Left lobe of liver (tissue), 2 donors: ENCODE data around the gene LGI2. TPM values are rescaled to one million over a fixed set of nuclear protein-coding genes. Genes with fewer than 3 reads are reported as not detected.

Experiments used
- ATAC-seq: fragments of 200-7000 bp; cut with Tn5 transposase; one replicate; pipeline ENCODE4 v1.9.1; 2020; ENCODE audit warnings: mild to moderate bottlenecking, moderate library complexity
- DNase-seq: peaks from one replicate; pipeline ENCODE4 v3.0.0-alpha.2; 2020; ENCODE audit warnings: low spot score
- total RNA-seq: library from RNA; stranded (reverse); gene quantifications from one replicate; pipeline ENCODE4 v1.2.1, GENCODE V29; 2021
- donor health status: DM: no; HTN: no; CAD: no; lungs with moderate emphysema.
- donor health status: DM: no; HTN: yes; CAD: no.

The LGI2 gene
- total RNA-seq, 1 donor from 2014 or later: 0.13 TPM

GRCh38 chr4:24999392-25000089, 31.2 kb downstream of the LGI2 start:
- no peak for ATAC-seq
- DNase-seq: no peak

GRCh38 chr4:24995346-24995919, 35.3 kb downstream of the LGI2 start:
- no peak for DNase-seq
- ATAC-seq: no peak

GRCh38 chr4:24993551-24994080, 37.1 kb downstream of the LGI2 start:
- DNase-seq: no peak
- no peak for ATAC-seq

GRCh38 chr4:24992968-24993367, 37.8 kb downstream of the LGI2 start:
- DNase-seq (no peak), ATAC-seq (no peak)

- ATAC-seq (no peak), DNase-seq (no peak)
These were observed 39.7 kb downstream of the LGI2 start for GRCh38 chr4:24991015-24991414.

- DNase-seq (no peak), ATAC-seq (peak; percentile 62)
These were observed 41.4 kb downstream of the LGI2 start for GRCh38 chr4:24989327-24989726.

- ATAC-seq: peak; percentile 72
- no peak for DNase-seq
These were observed 42.0 kb downstream of the LGI2 start for GRCh38 chr4:24988776-24989175.

GRCh38 chr4:24984602-24985532, 45.9 kb downstream of the LGI2 start:
- no peak for DNase-seq
- ATAC-seq: no peak

- no peak for DNase-seq
- no peak for ATAC-seq
These were observed 50.0 kb downstream of the LGI2 start for GRCh38 chr4:24980740-24981139.

GRCh38 chr4:24980064-24980690, 50.6 kb downstream of the LGI2 start:
- peak; percentile 53 for DNase-seq
- ATAC-seq: peak; percentile 90

- DNase-seq (peak; percentile 52), ATAC-seq (peak; percentile 68)
These were observed 51.2 kb downstream of the LGI2 start for GRCh38 chr4:24979554-24979953.

- DNase-seq (no peak), ATAC-seq (peak; percentile 38)
These were observed 52.3 kb downstream of the LGI2 start for GRCh38 chr4:24978291-24979075.

- no peak for DNase-seq
- ATAC-seq: no peak
These were observed 55.2 kb downstream of the LGI2 start for GRCh38 chr4:24975510-24975909.

- peak; percentile 86 for ATAC-seq
- peak; percentile 65 for DNase-seq
These were observed 56.8 kb downstream of the LGI2 start for GRCh38 chr4:24973747-24974601.

GRCh38 chr4:24973404-24973746, 57.4 kb downstream of the LGI2 start:
- peak; percentile 73 for ATAC-seq

GRCh38 chr4:24971192-24971591, 59.6 kb downstream of the LGI2 start:
- no peak for ATAC-seq

More at GRCh38 chr4:24973404-24973746, 57.4 kb downstream of the LGI2 start:
- no peak for DNase-seq

GRCh38 chr4:24970635-24971034, 60.1 kb downstream of the LGI2 start:
- DNase-seq (no peak), ATAC-seq (no peak)

More at GRCh38 chr4:24971192-24971591, 59.6 kb downstream of the LGI2 start:
- DNase-seq: no peak

- ATAC-seq (no peak), DNase-seq (no peak)
These were observed 60.6 kb downstream of the LGI2 start for GRCh38 chr4:24970191-24970590.

GRCh38 chr4:24969486-24969885, 61.3 kb downstream of the LGI2 start:
- no peak for DNase-seq
- ATAC-seq: no peak
